Measurements from ENCODE around the gene TMEM117.

DNA sequence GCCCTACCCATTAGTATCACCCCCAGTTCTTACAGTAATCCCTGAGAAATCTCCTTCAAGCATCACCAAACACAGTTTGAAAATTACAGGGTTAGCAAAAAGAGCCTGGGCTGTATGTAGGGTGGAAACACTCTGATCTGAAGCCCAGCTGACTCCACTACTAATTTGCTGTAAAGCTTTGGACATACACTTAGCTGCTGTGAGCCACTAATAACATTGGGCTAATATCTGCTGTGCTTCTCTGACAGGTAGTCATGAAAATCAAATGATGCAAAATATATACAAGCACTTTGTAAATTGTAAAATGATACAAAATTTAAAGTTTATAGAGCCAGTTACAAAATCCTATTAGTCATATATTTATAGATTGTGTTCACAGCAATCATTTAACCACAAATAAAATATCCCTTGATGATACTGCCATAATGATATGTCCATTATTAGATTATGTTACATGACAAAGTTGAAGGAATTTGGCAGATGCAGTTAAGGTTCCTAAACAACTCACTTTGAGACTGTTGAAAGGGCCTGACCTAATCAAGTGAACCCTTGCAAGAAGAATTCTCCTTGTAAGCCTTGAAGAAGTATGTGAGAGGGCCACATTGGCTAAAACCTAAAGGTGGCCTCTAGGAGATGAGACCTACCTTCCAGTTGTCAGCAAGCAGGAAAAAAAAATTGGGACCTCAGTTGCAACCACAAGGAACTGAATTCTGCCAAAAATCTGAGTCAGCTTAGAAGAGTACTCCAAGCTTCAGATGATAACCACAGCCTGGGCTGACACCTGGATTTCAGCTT lies 48.8 kb upstream of the TMEM117 start:
- TF ChIP-seq, protein P1, sequence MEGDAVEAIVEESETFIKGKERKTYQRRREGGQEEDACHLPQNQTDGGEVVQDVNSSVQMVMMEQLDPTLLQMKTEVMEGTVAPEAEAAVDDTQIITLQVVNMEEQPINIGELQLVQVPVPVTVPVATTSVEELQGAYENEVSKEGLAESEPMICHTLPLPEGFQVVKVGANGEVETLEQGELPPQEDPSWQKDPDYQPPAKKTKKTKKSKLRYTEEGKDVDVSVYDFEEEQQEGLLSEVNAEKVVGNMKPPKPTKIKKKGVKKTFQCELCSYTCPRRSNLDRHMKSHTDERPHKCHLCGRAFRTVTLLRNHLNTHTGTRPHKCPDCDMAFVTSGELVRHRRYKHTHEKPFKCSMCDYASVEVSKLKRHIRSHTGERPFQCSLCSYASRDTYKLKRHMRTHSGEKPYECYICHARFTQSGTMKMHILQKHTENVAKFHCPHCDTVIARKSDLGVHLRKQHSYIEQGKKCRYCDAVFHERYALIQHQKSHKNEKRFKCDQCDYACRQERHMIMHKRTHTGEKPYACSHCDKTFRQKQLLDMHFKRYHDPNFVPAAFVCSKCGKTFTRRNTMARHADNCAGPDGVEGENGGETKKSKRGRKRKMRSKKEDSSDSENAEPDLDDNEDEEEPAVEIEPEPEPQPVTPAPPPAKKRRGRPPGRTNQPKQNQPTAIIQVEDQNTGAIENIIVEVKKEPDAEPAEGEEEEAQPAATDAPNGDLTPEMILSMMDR (IDR thresholded peaks at IDR 0.05; ENCODE audit: insufficient read depth, low read depth, low read length), result no peak
- no peak for TF ChIP-seq EZH2 (IDR thresholded peaks at IDR 0.05; ENCODE audit: insufficient read depth, low read length)
